HepG2 (cell line): ENCODE results near the gene NFASC. TPM values are rescaled to one million over a fixed set of nuclear protein-coding genes. Genes with fewer than 3 reads are reported as not detected.

Source experiments
- ATAC-seq: fragments of 200-7000 bp; cut with Tn5 transposase; 3 replicates; pipeline ENCODE4 v1.9.1; 2020; ENCODE audit warnings: mild to moderate bottlenecking, moderate library complexity
- BruUV-seq: library from RNA; stranded (reverse); fragments of 400-500 nt; replicated peaks from 2 replicates; lab custom pipeline; 2021; lab: Mats Ljungman, UMichigan
- CTCF ChIA-PET: fragments of 300-600 bp; formaldehyde crosslinking; extraction: SDS; loops from one replicate; lab custom pipeline; 2021; ENCODE audit warnings: low total read pairs, inconsistent platforms, low intra/inter-chr PET ratio; lab: Yijun Ruan, JAX
- POLR2A ChIA-PET: fragments of 350-600 bp; sonication (Branson Sonifier 250); formaldehyde crosslinking; loops from one replicate; lab custom pipeline; 2020; ENCODE audit warnings: antibody characterized with exemption, inconsistent platforms; lab: Yijun Ruan, JAX
- DNase-seq: peaks from one replicate; pipeline ENCODE4 v3.0.0-alpha.2; 2015; ENCODE audit warnings: low spot score
- FAIRE-seq: peaks from 3 replicates; lab custom pipeline; 2011; peaks lifted over from hg19 to GRCh38; lab: Jason Lieb, UNC
- H2AFZ ChIP-seq: one replicate; pipeline ENCODE4 v1.6.1; 2011; ENCODE audit warnings: low read length, inconsistent platforms
- H3K27ac ChIP-seq: fragments of 300-600 bp; 3 replicates; pipeline ENCODE4 v1.8.0; 2011; ENCODE audit warnings: mixed run types, mild to moderate bottlenecking, mixed read lengths, low read length, inconsistent platforms; ENCODE audit not compliant: insufficient read depth; ENCODE audit errors: extremely low read length
- H3K27me3 ChIP-seq, 2 experiments: fragments of 200-600 bp in 1 of 2; 2 replicates in 1 of 2; 3 replicates in 1 of 2; pipeline versions ENCODE4 v1.6.0 to v1.8.0; 2011; ENCODE audit warnings: low read length in 2 of 2, mild to moderate bottlenecking in 2 of 2, moderate library complexity in 2 of 2, inconsistent platforms in 1 of 2; ENCODE audit not compliant: insufficient read depth in 2 of 2, control insufficient read depth in 1 of 2
- H3K36me3 ChIP-seq, 2 experiments: fragments of 200-600 bp in 1 of 2; replicated peaks in 1 of 2; 2 replicates in 1 of 2; 3 replicates in 1 of 2; pipeline versions ENCODE4 v1.5.1 to v1.8.0; 2011; ENCODE audit warnings: low read length in 2 of 2, inconsistent platforms in 1 of 2; ENCODE audit not compliant: insufficient read depth in 2 of 2, control insufficient read depth in 1 of 2
- H3K4me1 ChIP-seq: 2 replicates; pipeline ENCODE4 v1.5.1; 2012; ENCODE audit warnings: low read length, inconsistent platforms; ENCODE audit not compliant: insufficient read depth
- H3K4me2 ChIP-seq: 2 replicates; pipeline ENCODE4 v1.6.0; 2011; ENCODE audit warnings: low read depth, low read length, inconsistent platforms
- H3K4me3 ChIP-seq, 3 experiments: fragments of 200-600 bp in 1 of 3; sonication (generic), shearing (Covaris generic) in 1 of 3; replicated peaks in 1 of 3; 2 replicates each; pipeline ENCODE4 v1.5.1; 2011 to 2016; ENCODE audit warnings: low read length in 3 of 3, inconsistent platforms in 2 of 3, low read depth in 2 of 3, mild to moderate bottlenecking in 2 of 3, control low read depth in 1 of 3, mixed read lengths in 1 of 3; ENCODE audit not compliant: insufficient read depth in 1 of 3
- H3K79me2 ChIP-seq: one replicate; pipeline ENCODE4 v1.6.1; 2011; ENCODE audit warnings: low read length, inconsistent platforms; ENCODE audit not compliant: insufficient read depth
- H3K9ac ChIP-seq: 2 replicates; pipeline ENCODE4 v1.6.0; 2011; ENCODE audit warnings: mild to moderate bottlenecking, low read depth, low read length, inconsistent platforms; ENCODE audit not compliant: insufficient read depth
- H3K9me3 ChIP-seq: 2 replicates; pipeline ENCODE4 v1.5.1; 2012; ENCODE audit warnings: mild to moderate bottlenecking, low read length
- H4K20me1 ChIP-seq: 2 replicates; pipeline ENCODE4 v1.6.0; 2011; ENCODE audit warnings: inconsistent platforms, mild to moderate bottlenecking, low read length, moderate library complexity; ENCODE audit not compliant: insufficient read depth
- HCFC1 ChIP-seq: fragments of 150-350 bp; IDR thresholded peaks from 2 replicates; pipeline ENCODE4 v1.6.1; 2014; ENCODE audit warnings: low read depth, low read length
- MAFG ChIP-seq: sonication (generic); formaldehyde crosslinking; IDR thresholded peaks from 2 replicates; pipeline ENCODE4 v1.5.1; 2020; ENCODE audit warnings: mild to moderate bottlenecking, missing genetic modification reagents
- NR2F6 ChIP-seq, 2 experiments: IDR thresholded peaks; 2 replicates each; pipeline ENCODE4 v1.6.1; 2016; ENCODE audit warnings: antibody characterized with exemption in 1 of 2, mild to moderate bottlenecking in 1 of 2
- SALL1 ChIP-seq: sonication (generic); formaldehyde crosslinking; IDR thresholded peaks from 2 replicates; pipeline ENCODE4 v1.8.0; 2022; ENCODE audit warnings: mild to moderate bottlenecking, missing genetic modification reagents
- SRY ChIP-seq: sonication (generic); formaldehyde crosslinking; IDR thresholded peaks from 2 replicates; pipeline ENCODE4 v1.8.0; 2022; ENCODE audit warnings: mild to moderate bottlenecking, missing genetic modification reagents
- ZNF160 ChIP-seq: sonication (generic); formaldehyde crosslinking; IDR thresholded peaks from 2 replicates; pipeline ENCODE4 v1.8.0; 2022; ENCODE audit warnings: mild to moderate bottlenecking, inconsistent platforms, missing genetic modification reagents
- ZNF33A ChIP-seq: sonication (generic); formaldehyde crosslinking; IDR thresholded peaks from 2 replicates; pipeline ENCODE4 v1.5.1; 2020; ENCODE audit warnings: missing genetic modification reagents, mild to moderate bottlenecking, moderate library complexity, borderline replicate concordance
- ZNF501 ChIP-seq: sonication (generic); formaldehyde crosslinking; IDR thresholded peaks from 2 replicates; pipeline ENCODE4 v1.5.1; 2020; ENCODE audit warnings: mild to moderate bottlenecking, moderate library complexity, missing genetic modification reagents
- ZSCAN29 ChIP-seq: sonication (generic); formaldehyde crosslinking; conservative IDR thresholded peaks from 2 replicates; pipeline ENCODE4 v1.4.0; 2020; ENCODE audit warnings: mild to moderate bottlenecking, missing genetic modification reagents
- WGBS: methylation state at CpG from one replicate; pipeline ENCODE4 v1.1.6; 2017; ENCODE audit warnings: low lambda C conversion rate; 5-methylcytosine and 5-hydroxymethylcytosine counted together
- in situ Hi-C: cut with HindIII; loops from 2 replicates; pipeline ENCODE4 v1.10.0; 2017; ENCODE audit warnings: low pct_unique_long_range_greater_than_20kb; ENCODE audit not compliant: extremely low pct_ligation_motif_present
- intact Hi-C: fragments of 100-400 bp; cut with micrococcal nuclease; formaldehyde crosslinking; loops from one replicate; pipeline ENCODE4 v1.10.0; 2022; ENCODE audit not compliant: unreplicated experiment
- polyA plus RNA-seq, 8 experiments: library from polyadenylated mRNA; depleted of rRNA in 3 of 8; stranded (reverse) in 7 of 8; unstranded in 1 of 8; fragments of >200 nt; fragmentation: Illumina TruSeq in 4 of 8; extraction: Trizol in 4 of 8; gene quantifications; 2 replicates each; pipeline versions ENCODE4 v1.2.1 to v1.2.3, GENCODE V29; 2011 to 2016; ENCODE audit warnings: low read depth in 4 of 8, missing spikeins in 1 of 8, mixed read lengths in 1 of 8; ENCODE audit not compliant: insufficient read depth in 1 of 8
- total RNA-seq, 5 experiments: library from RNA; depleted of rRNA; stranded (reverse); fragments of >200 nt; fragmentation: Illumina TruSeq; extraction: Trizol; gene quantifications; 2 replicates each; pipeline ENCODE4 v1.2.3, GENCODE V29; 2016; ENCODE audit warnings: low read depth in 1 of 5
- TF ChIP-seq, protein P1 (sequence below): sonication (generic); formaldehyde crosslinking; IDR thresholded peaks from 2 replicates; pipeline ENCODE4 v1.5.0; 2020; ENCODE audit warnings: mild to moderate bottlenecking, missing genetic modification reagents, borderline replicate concordance
- TF ChIP-seq, protein P2 (sequence below), 2 experiments: sonication (generic) in 1 of 2; formaldehyde crosslinking in 1 of 2; IDR thresholded peaks; 2 replicates each; pipeline versions ENCODE4 v1.4.0 to v1.6.1; 2018 to 2020; ENCODE audit warnings: missing genetic modification reagents in 2 of 2, borderline replicate concordance in 1 of 2, low read depth in 1 of 2, mild to moderate bottlenecking in 1 of 2, missing biosample characterization in 1 of 2

The NFASC gene
- total and polyA plus RNA-seq, 2 of the 13 experiments (the other 11 are each of a cell fraction or from before 2014, with no cell fraction given), result not detected

DNA sequence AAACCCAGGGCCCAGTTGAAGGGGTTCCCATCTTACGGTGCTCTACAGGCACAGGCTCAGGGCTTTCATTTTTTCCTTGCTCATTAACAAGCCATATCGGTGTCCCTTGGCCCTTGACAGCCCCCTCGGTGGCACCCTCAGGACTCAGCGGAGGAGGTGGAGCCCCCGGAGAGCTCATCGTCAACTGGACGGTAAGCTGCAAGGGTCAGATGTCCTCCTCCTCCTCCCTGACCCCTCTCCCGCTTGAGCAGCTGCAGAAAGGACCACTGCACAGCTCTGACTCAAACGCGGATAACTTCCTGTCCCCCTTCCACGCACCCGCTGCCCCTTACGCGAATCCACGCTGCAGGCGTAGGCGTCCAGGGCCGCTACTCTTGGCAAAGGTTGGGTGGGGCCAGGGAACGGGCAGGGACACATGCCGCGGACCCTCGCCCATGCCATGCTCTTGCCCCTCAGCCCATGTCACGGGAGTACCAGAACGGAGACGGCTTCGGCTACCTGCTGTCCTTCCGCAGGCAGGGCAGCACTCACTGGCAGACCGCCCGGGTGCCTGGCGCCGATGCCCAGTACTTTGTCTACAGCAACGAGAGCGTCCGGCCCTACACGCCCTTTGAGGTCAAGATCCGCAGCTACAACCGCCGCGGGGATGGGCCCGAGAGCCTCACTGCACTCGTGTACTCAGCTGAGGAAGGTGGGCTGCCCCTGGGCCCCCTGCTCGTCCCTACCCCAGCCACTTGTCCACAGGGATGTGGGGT is 198.9 kb downstream of the NFASC start:
- Histone ChIP-seq H3K4me1 (no peaks in the 10 kb centered on the region), H3K4me3 (no peak overlapping the region), H4K20me1 (no peaks in the 10 kb centered on the region), H3K9me3 (no peaks in the 10 kb centered on the region), H3K9ac (no peak overlapping the region), H3K36me3 (no peaks in the 10 kb centered on the region), H3K27me3 (peaks cover 0 to 33% of the 10 kb centered on the region in 2 experiments; a peak in 3 of 5 replicates), H3K27ac (no peak overlapping the region), H3K79me2 (no peaks in the 10 kb centered on the region), H3K4me2 (no peak overlapping the region), H2AFZ (no peak overlapping the region)
- no peak for TF ChIP-seq NR2F6 (IDR thresholded peaks at IDR 0.05)
- TF ChIP-seq NR2F6 (CRISPR knock-in tag; IDR thresholded peaks at IDR 0.05), result no peak
- TF ChIP-seq ZSCAN29 (CRISPR knock-in tag), result no peak
- TF ChIP-seq HCFC1, result no peak
- TF ChIP-seq, protein P1, sequence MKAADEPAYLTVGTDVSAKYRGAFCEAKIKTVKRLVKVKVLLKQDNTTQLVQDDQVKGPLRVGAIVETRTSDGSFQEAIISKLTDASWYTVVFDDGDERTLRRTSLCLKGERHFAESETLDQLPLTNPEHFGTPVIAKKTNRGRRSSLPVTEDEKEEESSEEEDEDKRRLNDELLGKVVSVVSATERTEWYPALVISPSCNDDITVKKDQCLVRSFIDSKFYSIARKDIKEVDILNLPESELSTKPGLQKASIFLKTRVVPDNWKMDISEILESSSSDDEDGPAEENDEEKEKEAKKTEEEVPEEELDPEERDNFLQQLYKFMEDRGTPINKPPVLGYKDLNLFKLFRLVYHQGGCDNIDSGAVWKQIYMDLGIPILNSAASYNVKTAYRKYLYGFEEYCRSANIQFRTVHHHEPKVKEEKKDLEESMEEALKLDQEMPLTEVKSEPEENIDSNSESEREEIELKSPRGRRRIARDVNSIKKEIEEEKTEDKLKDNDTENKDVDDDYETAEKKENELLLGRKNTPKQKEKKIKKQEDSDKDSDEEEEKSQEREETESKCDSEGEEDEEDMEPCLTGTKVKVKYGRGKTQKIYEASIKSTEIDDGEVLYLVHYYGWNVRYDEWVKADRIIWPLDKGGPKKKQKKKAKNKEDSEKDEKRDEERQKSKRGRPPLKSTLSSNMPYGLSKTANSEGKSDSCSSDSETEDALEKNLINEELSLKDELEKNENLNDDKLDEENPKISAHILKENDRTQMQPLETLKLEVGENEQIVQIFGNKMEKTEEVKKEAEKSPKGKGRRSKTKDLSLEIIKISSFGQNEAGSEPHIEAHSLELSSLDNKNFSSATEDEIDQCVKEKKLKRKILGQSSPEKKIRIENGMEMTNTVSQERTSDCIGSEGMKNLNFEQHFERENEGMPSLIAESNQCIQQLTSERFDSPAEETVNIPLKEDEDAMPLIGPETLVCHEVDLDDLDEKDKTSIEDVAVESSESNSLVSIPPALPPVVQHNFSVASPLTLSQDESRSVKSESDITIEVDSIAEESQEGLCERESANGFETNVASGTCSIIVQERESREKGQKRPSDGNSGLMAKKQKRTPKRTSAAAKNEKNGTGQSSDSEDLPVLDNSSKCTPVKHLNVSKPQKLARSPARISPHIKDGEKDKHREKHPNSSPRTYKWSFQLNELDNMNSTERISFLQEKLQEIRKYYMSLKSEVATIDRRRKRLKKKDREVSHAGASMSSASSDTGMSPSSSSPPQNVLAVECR, result no peak
- no peak for TF ChIP-seq ZNF33A (CRISPR knock-in tag)
- no peak for TF ChIP-seq ZNF160 (CRISPR knock-in tag)
- TF ChIP-seq, protein P2, sequence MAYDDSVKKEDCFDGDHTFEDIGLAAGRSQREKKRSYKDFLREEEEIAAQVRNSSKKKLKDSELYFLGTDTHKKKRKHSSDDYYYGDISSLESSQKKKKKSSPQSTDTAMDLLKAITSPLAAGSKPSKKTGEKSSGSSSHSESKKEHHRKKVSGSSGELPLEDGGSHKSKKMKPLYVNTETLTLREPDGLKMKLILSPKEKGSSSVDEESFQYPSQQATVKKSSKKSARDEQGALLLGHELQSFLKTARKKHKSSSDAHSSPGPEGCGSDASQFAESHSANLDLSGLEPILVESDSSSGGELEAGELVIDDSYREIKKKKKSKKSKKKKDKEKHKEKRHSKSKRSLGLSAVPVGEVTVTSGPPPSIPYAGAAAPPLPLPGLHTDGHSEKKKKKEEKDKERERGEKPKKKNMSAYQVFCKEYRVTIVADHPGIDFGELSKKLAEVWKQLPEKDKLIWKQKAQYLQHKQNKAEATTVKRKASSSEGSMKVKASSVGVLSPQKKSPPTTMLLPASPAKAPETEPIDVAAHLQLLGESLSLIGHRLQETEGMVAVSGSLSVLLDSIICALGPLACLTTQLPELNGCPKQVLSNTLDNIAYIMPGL (CRISPR knock-in tag; IDR thresholded peaks at IDR 0.05; ENCODE audit: borderline replicate concordance in 1 of 2, low read depth in 1 of 2), result no peak
- no peak for TF ChIP-seq ZNF501 (CRISPR knock-in tag)
- TF ChIP-seq SALL1, result no peak
- no peak for TF ChIP-seq SRY (CRISPR knock-in tag)
- no peak for TF ChIP-seq MAFG (CRISPR knock-in tag)
- ATAC-seq (no peak), FAIRE-seq (no peak), DNase-seq (no peak)
- in situ Hi-C loops (loop anchor here (10.0 kb wide), 1 partner anchor 185 kb away; no protein-coding TSS in a partner anchor), intact Hi-C loops (no loop called here)
- BruUV-seq, result no TSS peak
- 63% methylated on average over 30 of the region's 42 CpGs for WGBS
- CTCF ChIA-PET, result no interaction called here
- POLR2A ChIA-PET, result no interaction called here
